ENCODE data around the gene SLC1A4.

Gene SLC1A4

DNA sequence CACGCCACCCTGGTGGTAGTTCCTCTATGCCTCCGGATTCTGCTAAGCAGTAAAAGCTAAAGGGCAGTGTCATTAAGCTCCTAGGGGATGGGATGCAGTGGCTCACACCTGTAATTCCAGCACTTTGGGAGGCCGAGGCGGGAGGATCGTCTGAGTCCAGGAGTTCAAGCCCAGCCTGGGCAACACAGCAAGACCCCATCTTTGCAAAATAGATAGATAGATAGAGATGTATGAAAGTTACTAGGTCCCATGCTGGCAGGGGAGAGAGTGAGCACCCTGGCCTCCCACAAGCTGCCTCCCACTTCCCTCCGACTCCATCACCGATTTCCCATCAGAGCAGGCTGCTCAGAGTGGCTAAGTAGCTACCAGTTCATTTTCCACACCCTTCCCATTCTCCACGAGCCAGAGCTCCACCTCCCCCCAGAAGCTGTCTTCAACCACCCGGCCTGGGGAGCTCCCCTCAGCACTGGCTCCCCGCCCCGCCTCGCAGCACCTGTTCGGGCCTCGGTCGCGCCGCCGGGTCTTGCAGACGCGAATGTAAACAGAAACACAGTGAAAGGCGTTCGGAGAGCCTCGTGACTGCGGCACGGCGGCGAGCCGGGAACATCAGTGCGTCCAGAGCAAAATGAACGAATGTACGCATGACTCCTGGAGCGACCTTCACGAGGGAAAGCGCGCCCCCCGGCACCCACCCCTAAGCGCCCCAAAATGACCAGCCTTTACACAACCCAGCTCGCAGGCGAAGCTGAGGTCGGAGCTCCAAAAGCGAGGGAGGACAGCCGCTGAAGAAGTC is 66.4 kb downstream of the SLC1A4 start:
- peak; percentile 39 for DNase-seq

DNA sequence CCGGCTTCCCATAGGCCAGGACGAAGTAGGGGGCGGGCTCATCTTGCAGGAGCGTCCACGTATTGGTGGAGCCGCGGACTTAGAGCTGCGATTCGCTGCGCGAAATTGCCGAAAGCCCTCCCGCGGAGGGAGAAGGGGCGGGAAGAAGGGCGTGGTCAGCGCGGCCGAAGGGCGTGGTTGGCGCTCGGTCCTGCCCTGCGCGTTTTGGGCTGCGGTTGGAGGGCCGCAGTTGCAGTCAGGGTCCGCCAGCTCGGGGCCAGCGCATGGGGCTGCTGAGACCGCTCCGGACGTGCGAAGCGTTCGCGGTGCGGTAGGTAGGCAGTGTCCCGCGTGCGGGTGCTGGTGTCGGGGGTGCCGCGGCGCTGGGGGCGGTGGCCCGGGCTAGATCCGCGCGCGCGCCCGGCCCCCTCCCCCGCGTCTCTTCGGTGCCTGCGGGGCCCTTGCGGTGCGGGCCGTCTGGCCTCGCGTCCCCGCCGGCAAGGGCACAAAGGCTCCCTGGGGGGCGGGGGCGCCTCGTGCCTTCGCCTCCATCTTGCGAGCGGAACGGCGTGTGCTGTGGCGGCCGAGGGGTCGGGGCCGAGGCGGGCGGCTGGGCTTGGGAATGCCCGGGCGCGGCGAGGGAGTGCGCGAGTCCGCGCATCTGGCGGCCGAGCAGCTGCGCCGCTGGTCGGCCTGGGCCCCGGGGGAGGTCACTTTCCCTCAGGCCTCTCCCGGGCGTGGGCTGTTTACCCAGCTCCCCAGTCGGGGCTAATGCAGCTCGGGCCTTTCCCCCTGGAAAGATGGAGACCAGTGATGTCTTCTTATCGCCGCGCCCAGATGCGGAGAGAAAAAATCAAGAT is 67.2 kb downstream of the SLC1A4 start, which contains the start of gene CEP68:
Gene CEP68 (plus strand): TSS at position 202 of the 839 bp plus-strand sequence. CDS start 13,029 bp downstream, outside the sequence.
- peak; percentile 92 for DNase-seq

DNA sequence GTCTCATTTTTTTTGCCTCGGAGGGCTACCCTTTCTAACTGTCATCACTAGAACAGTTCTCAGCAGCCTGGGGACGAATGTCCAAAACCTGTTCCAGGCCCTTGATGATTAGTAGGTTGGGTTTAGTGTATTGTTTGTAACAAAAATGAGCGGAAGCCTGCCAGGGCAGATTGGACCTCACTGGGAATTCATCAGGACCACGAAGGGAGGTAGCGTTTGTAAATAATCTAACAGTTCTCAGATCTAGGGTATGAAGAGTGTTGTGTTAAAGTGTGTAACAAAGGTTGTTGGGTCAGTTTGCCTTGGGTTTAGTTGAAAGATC is 67.8 kb downstream of the SLC1A4 start:
- DNase-seq = no peak

DNA sequence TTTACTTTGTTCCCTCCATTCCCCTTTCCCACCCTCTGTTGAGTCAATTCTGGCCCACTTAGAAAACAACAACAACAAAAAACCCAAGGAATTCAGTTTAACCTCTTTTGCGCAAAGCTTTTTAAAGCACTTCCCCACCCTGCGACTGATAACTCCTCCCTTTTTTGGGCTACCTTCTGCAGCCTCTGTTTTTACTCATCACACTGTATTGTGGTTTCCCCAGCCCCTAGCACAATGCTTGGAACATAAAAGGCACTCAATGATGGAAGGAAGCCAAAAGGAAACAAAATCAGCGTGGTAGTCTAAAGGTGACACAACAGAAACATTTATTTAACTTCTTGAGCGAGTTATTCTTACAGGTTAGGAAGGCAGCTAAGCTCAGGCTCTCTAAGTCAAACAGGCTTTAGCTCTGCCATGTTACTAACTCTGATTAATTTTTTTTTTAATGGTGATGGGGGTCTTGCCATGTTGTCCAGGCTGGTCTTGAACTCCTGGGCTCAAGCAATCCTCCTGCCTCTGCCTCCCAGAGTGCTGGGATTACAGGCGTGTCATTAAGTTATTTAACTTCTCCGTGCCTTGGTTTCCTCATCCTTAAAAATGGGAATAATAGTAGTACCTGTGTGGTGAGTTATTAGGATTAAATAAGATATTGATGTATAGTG is 68.3 kb downstream of the SLC1A4 start:
- DNase-seq = no peak

DNA sequence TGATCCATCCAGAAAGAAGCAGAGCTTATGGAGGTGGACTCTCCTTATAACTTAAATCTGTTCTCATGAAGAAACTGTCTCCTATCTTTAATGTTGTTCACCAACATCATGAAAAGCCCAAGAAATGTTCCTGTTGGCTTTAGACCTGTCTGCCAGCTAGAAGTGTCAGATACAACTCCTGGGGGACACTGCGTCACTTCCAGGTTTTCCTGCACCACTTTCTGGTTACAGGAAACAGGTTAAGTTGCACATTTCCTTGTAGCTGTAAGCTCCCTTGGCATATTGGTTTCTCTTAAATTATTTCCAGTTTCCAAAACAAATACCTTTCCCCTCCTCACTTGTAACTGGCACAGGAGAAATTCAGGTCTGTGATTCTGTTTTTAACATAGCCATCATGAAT is 69.9 kb downstream of the SLC1A4 start:
- DNase-seq = no peak

GRCh38 chr2:65061146-65061909 is 72.1 kb downstream of the SLC1A4 start:
- no peak for DNase-seq

DNA sequence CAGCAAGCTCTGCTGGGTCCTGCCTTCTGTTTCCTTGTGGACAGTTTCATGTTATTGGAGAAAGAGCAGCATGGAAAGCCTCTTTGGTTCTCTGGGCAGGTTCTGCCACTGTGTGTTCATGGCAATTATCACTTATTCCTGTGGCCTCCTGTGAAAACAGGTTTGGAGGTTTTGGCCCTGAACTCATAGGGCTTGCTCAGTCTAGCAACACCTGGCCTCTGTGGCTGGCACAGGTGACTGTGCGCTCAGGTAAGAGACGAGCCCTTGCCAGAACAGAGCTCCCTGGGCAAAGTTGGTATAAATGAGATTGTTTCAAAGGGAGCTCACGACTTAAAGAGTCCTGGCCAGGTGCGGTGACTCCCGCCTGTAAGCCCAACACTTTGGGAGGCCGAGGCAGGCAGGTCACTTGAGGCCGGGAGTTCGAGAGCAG is 72.7 kb downstream of the SLC1A4 start:
- DNase-seq = no peak

- DNase-seq = no peak
Observed at GRCh38 chr2:65062843-65063825, 73.9 kb downstream of the SLC1A4 start.

DNA sequence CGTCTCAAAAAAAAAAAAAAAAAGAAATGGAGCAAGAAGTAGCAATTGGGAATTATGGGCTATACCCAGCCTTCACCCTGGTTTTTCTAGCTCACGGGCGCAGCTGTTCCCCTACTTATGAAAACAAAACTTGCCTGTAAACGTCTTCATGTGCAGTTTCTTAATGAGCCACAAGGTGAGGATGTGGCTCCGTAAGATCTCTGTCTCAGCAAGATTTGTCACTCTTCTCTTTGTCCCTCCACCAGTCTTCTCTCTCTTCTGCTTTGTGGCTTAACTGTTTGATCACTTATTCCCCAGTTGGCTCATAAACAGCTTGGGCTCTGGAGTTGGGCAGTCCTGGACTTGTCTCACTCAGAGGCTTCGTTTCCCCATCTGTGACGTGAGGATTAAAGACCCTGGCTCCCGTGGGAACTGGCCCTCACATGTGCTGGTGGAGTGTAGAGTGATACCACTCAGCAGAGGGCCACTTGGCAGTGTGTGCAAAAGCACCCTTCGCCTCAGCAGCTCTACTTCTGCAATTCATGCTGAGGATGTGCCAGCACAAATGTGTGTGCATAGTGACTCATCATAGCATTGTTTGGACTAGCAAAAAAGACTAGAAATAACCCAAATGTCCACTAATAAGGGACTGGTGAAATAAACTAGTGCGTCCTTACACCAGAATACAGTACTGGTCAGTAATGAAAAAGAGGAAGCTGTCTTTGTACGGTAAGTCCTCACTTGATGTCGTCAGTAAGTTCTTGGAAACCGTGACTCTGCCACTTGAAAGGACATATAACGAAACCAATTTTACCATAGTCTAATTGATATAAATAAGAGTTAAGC is 75.7 kb downstream of the SLC1A4 start:
- peak; percentile 68 for DNase-seq

DNA sequence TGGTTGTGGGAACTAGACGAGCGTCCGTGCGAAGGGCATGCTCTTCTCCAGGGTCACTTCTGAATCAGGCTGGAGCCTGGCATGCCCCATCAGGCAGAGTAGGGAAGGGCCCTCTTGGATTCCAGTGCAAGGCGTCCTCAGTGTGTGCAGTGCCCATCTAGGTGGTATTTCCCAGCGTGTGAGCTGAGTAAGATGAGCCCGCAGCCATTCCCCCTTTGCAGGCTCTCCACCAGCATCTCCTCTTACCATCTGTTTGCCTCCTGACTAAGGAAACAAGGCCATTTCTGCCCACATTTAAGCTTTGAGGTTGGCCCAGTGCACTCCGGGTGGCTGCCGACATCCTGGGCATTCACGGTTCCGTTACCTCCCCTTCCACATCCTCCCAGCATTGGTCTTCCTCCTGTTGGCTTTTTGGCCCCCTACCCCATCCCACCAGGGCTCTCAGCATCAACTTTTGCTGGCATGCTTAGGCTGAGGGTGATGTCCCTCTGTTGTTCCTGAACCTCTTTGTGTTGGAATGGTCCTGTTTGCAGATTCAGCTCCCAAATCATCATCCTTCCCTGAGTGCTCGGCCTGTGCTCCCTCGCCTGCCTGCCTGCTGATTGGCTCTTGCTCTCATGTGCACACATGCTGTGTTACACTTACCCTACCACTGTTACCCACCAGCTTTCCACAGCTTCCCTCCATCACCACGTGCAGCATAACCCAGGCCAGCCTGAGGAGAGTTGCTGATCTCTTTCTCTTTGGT is 78.8 kb downstream of the SLC1A4 start:
- no peak for DNase-seq

- DNase-seq = no peak
Observed at GRCh38 chr2:65069439-65069824, 80.2 kb downstream of the SLC1A4 start.

GRCh38 chr2:65070172-65070830 is 81.1 kb downstream of the SLC1A4 start:
- DNase-seq = no peak

DNA sequence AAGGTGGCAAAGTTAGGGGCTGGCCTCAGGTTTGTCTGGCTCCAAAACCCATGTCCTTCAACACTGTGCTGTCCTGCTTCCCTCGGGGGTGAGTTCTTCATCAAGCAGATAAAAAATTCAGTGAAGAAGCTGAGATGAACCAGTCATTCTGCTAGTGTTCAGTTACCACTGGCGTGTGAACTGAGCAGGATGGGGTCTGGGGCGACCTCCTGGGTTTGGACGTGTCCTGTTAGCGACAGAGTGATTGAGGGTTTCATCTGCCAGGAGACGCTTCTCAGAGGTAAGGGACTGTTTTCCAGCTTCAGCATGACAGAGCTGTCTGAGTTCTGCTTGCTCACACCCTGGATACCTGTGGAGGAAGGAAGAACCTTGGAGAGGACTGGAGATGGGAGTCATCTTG is 81.7 kb downstream of the SLC1A4 start:
- DNase-seq = no peak

- DNase-seq = peak; percentile 44
Observed at GRCh38 chr2:65071499-65072180, 82.4 kb downstream of the SLC1A4 start.

DNA sequence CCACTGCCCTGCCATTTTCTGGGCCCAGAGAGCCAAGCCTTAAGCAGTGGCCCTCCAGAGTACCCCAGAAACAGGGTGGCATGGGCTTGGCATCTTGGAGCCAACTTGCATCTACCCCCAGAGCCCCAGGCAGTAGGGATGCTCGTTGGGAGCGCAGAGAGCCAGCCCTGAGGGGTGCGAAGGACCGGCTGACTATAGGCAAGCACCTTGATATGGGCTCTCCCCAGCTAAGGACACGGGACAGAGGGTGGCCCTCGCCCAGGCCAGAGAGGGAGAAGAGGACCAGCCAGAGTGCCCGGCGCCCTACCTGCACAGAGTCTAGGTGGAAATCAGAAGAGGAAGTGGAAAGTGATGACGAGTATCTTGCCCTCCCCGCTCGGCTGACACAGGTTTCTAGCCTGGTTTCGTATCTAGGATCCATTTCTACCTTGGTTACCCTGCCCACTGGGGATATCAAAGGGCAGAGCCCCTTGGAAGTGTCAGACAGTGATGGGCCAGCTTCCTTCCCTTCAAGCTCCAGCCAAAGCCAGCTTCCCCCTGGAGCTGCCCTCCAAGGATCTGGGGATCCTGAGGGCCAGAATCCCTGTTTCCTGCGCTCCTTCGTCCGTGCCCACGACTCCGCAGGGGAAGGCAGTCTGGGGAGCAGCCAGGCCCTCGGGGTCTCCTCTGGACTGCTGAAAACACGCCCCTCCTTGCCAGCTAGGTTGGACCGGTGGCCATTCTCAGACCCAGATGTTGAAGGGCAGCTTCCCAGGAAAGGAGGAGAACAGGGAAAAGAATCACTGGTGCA is 83.2 kb downstream of the SLC1A4 start:
- DNase-seq = no peak
